RWPE1 (cell line): ENCODE measurements around the gene FBXO34.
A peak's percentile ranks its signal among the peaks of the same experiment; 100 is the strongest.

Experiments used
- CTCF ChIA-PET: fragments of 350-600 bp; sonication (Branson Sonifier 250); formaldehyde crosslinking; extraction: SDS; loops from one replicate; lab custom pipeline; 2021; lab: Yijun Ruan, JAX
- POLR2A ChIA-PET: fragments of 400-600 bp; formaldehyde crosslinking; extraction: SDS; loops from one replicate; lab custom pipeline; 2020; ENCODE audit warnings: antibody characterized with exemption; ENCODE audit not compliant: low non-redundant PET; lab: Yijun Ruan, JAX
- DNase-seq: peaks from one replicate; pipeline ENCODE4 v3.0.0; 2012; ENCODE audit warnings: low spot score
- H3K27ac ChIP-seq: fragments of 450-650 bp; 2 replicates; pipeline ENCODE4 v1.5.1; 2017
- TF ChIP-seq, protein P1 (sequence below): fragments of 450-650 bp; conservative IDR thresholded peaks from 2 replicates; pipeline ENCODE4 v1.5.1; 2017; ENCODE audit warnings: low read depth, mild to moderate bottlenecking

Gene FBXO34

GRCh38 chr14:55372825-55373224 lies 101.6 kb downstream of the FBXO34 start:
- H3K27ac ChIP-seq: no peak overlapping the region
- TF ChIP-seq, protein P1, sequence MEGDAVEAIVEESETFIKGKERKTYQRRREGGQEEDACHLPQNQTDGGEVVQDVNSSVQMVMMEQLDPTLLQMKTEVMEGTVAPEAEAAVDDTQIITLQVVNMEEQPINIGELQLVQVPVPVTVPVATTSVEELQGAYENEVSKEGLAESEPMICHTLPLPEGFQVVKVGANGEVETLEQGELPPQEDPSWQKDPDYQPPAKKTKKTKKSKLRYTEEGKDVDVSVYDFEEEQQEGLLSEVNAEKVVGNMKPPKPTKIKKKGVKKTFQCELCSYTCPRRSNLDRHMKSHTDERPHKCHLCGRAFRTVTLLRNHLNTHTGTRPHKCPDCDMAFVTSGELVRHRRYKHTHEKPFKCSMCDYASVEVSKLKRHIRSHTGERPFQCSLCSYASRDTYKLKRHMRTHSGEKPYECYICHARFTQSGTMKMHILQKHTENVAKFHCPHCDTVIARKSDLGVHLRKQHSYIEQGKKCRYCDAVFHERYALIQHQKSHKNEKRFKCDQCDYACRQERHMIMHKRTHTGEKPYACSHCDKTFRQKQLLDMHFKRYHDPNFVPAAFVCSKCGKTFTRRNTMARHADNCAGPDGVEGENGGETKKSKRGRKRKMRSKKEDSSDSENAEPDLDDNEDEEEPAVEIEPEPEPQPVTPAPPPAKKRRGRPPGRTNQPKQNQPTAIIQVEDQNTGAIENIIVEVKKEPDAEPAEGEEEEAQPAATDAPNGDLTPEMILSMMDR: no peak
- POLR2A ChIA-PET: no interaction called here
- CTCF ChIA-PET: interaction anchor here (1.0 kb wide), 1 partner anchor 18 kb away, joined by 3 read pairs; no protein-coding TSS in a partner anchor
- DNase-seq: no peak

DNA sequence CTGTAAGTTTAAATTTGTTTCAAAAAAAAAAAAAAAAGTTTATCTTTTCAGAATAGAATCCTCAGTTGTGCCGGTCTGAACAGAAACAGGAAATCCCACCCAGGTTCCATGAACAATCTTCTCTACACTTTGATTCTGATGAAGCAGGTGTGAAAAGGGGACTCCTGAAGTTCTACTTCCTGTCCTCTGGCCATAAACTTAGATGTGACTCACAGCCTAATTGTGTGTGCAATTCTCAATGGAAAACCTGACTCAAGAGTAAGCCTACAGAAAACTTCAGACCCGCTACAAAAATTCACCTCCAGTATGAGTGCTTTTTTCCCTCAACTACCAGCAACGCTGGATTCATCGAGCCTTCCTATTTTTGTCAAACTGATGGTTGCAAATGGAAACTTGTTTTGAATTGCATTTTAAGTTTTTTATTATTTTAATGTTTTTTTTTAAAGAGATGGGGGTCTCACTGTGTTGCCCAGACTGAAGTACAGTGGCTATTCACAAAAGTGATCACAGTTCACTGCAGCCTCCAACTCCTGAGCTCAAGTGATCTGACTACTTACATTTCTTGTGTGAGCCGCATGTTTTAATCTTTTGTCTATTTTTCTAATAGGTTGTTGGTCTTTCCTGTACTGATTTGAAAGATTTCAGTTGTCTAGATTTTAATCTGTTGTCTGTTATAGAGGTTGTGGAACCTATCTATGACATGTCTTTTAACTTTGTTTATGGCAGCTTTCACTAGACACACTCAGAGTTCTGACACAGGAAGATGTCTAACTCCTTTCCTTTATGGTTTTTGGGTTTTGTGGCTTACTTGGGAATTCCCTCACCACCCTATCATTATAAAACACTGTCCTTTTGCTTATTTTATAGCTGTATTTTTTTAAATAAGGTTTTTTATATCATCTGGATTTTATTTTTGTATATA lies 102.8 kb downstream of the FBXO34 start:
- peak; percentile 17 for DNase-seq
- TF ChIP-seq, protein P1: no peak
- no peak overlapping the region for H3K27ac ChIP-seq
- POLR2A ChIA-PET: no interaction called here
- CTCF ChIA-PET: interaction anchor here (0.6 to 0.8 kb wide), 2 partner anchors 49 to 175 kb away, joined by 3 to 7 read pairs; no protein-coding TSS in a partner anchor

GRCh38 chr14:55374771-55375170 lies 103.5 kb downstream of the FBXO34 start:
- ChIA-PET POLR2A (no interaction called here), CTCF (interaction anchor here (0.6 to 0.8 kb wide), 2 partner anchors 50 to 174 kb away, joined by 3 to 7 read pairs; no protein-coding TSS in a partner anchor)
- TF ChIP-seq, protein P1: no peak
- no peak for DNase-seq
- no peak overlapping the region for H3K27ac ChIP-seq

DNA sequence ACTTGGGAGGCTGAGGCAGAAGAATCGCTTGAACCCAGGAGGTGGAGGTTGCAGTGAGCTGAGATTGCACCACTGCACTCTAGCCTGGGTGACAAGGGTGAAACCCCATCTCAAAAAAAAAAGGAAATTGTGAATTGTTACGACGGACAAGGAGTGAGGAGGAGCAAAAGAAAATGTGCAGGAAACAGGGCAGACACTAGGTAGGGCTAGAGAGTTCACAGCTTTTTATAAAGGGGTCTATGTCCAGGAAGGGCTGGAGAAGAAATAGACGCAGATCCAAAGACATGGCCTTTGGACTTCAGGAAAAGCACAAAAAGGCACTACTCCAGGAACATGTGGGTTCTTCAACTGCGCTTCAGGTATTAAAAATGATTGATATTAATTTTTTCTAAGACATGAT lies 106.0 kb downstream of the FBXO34 start:
- TF ChIP-seq, protein P1: no peak
- no peak overlapping the region for H3K27ac ChIP-seq
- no peak for DNase-seq
- ChIA-PET POLR2A (no interaction called here), CTCF (no interaction called here)

GRCh38 chr14:55381040-55381439 lies 109.8 kb downstream of the FBXO34 start:
- H3K27ac ChIP-seq: no peak overlapping the region
- POLR2A ChIA-PET: no interaction called here
- no peak for DNase-seq
- CTCF ChIA-PET: interaction anchor here (0.6 kb wide), 1 partner anchor 17 kb away, joined by 3 read pairs; no protein-coding TSS in a partner anchor
- TF ChIP-seq, protein P1: no peak

DNA sequence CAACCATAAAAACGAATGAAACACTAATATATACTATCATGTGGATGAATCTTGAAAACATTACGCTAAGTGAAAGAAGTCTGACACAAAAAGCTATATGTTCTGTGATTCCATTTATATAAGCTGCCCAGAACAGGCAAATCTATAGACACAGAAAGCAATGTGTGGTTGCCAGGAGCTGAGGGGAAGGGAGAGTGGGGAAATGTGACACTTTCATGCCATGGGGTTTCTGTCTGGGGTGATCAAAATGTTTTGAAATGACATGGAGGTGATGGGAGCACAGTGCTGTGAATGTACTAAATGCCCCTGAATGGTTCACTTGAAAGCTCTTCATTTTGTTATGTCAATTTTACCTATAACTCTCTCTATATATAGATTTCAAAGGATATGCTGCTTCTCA lies 110.3 kb downstream of the FBXO34 start:
- no peak for DNase-seq
- ChIA-PET CTCF (interaction anchor here (0.6 kb wide), 1 partner anchor 16 kb away, joined by 3 read pairs; no protein-coding TSS in a partner anchor), POLR2A (no interaction called here)
- TF ChIP-seq, protein P1: no peak
- H3K27ac ChIP-seq: no peak overlapping the region
